ENCODE data around the gene PYCARD. TPM values are rescaled to one million over a fixed set of nuclear protein-coding genes. Genes with fewer than 3 reads are reported as not detected.

The PYCARD gene
- total and polyA plus RNA-seq, 9 of the 15 experiments (the other 6 are each of a cell fraction or from before 2014, with no cell fraction given): 1.3 to 28.4 (median 6.0) TPM

- TF ChIP-seq USF1 (CRISPR knock-in tag; IDR thresholded peaks at IDR 0.05) (no peak), RCOR1 (IDR thresholded peaks at IDR 0.05; ENCODE audit: borderline replicate concordance in 1 of 2, low read depth in 2 of 2, low read length in 2 of 2) (peak in 1 of 2 experiments; percentile 62; a peak in 2 of 4 replicates), THAP12 (CRISPR knock-in tag; IDR thresholded peaks at IDR 0.05) (peak; percentile 60; the same call in 1 of the 2 replicates), JUND (IDR thresholded peaks at IDR 0.05; ENCODE audit: borderline replicate concordance, low read depth, low read length) (peak; percentile 17; the same call in 1 of the 2 replicates), JUND (tag; IDR thresholded peaks at IDR 0.05; ENCODE audit: borderline replicate concordance, low read depth, low read length) (no peak), ZNF740 (CRISPR knock-in tag; IDR thresholded peaks at IDR 0.05) (no peak), ZNF740 (tag; IDR thresholded peaks at IDR 0.05) (no peak), ZNF263 (CRISPR knock-in tag; IDR thresholded peaks at IDR 0.05; ENCODE audit: borderline replicate concordance) (0 out of 2 replicates have a peak, but pooled peaks have one; percentile 22), NRF1 (conservative IDR thresholded peaks at IDR 0.05 in 1 of 2, IDR thresholded peaks at IDR 0.05 in 1 of 2) (peak; percentile 74 to 77), AFF4 (CRISPR knock-in tag; IDR thresholded peaks at IDR 0.05) (no peak), RFX7 (CRISPR knock-in tag; IDR thresholded peaks at IDR 0.05) (no peak), PHTF2 (CRISPR knock-in tag; IDR thresholded peaks at IDR 0.05) (no peak), NONO (IDR thresholded peaks at IDR 0.05; ENCODE audit: low read depth in 2 of 2, low read length in 1 of 2) (peak in 1 of 2 experiments; percentile 94; a peak in 2 of 4 replicates), NKRF (IDR thresholded peaks at IDR 0.05; ENCODE audit: borderline replicate concordance) (no peak), HMGN3 (IDR thresholded peaks at IDR 0.05; ENCODE audit: borderline replicate concordance, extremely low read depth, insufficient read length, low read depth, low read length) (peak; percentile 72)
Observed at GRCh38 chr16:31215287-31216162, 13.0 kb upstream of the PYCARD start (continued).

Measured in K562 (cell line).